Measurements from ENCODE around the gene DES.

Gene DES

DNA sequence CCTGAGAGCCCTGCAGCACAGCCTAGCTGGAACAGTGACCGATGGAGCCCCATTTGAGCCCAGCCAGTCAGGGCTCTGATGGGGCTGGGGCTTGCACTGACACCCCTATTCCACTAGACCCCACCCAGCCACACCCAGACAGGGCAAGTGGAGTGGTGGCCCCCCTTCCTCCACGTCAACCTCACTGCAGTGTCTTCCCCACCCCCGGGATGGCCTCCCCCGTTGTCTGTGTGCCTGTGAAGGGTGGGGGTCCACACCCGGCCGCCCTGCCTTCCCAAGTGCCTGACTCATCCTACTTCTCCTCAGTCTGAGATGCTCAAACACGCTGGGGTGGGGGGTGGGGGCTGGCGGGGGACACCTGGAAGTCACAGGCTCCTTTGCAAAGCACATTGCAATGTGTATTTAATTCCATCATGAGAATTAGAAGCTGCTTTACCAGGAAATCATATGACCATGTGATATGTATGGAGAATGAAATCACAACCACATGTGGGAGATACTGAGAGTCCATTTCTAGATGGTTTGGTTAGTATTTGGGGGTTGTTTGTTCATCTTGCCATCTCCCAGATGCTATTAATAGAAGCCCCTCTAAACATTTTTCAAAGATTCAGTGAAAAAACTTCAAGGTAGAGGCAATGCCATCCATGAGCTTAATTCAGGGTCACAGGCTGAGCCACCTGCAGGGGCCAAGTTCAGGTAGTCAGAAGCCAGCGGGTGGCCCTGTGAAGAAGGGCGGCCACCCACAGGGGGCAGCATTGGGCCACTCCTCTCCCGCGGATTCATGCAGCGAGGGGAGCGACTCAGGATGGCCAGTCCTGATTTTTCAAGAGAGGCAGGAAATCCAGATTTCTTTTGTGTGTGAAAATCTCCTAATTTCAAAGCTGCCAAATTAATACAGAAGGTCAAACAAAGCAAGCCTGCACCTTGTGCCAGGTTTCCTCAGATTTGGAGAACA is 57.8 kb downstream of the DES start:
- DNase-seq = peak; percentile 6

Measured in DMS 273 treated with DMSO at 0.1 percent for 48 hours (cell line).